ENCODE results near the gene TMEM61.

DNA sequence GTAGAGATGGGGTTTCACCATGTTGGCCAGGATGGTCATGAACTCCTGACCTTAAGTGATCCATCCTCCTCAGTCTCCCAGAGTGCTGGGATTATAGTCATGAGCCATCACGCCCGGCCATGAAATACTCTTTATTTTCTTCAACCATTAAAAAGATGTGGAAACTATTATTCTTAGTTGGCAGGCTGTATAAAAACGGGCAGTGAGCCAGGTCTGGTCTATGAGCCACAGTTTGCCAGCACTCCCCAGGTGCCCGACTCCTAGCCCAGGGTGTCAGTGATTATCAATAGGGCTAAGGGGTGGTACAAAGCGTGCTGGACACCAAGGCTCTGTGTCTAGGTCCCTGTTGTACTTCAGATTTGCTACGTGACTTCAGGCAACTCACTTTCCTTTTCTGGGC lies 3.7 kb upstream of the TMEM61 start:
- TF ChIP-seq, protein P1, sequence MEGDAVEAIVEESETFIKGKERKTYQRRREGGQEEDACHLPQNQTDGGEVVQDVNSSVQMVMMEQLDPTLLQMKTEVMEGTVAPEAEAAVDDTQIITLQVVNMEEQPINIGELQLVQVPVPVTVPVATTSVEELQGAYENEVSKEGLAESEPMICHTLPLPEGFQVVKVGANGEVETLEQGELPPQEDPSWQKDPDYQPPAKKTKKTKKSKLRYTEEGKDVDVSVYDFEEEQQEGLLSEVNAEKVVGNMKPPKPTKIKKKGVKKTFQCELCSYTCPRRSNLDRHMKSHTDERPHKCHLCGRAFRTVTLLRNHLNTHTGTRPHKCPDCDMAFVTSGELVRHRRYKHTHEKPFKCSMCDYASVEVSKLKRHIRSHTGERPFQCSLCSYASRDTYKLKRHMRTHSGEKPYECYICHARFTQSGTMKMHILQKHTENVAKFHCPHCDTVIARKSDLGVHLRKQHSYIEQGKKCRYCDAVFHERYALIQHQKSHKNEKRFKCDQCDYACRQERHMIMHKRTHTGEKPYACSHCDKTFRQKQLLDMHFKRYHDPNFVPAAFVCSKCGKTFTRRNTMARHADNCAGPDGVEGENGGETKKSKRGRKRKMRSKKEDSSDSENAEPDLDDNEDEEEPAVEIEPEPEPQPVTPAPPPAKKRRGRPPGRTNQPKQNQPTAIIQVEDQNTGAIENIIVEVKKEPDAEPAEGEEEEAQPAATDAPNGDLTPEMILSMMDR (IDR thresholded peaks at IDR 0.05) = no peak
- no peak for TF ChIP-seq POLR2A (IDR thresholded peaks at IDR 0.05)

Data from right lobe of liver (tissue), 4 donors.